ENCODE measurements around the gene C7orf57.
"Not testable (repeated sequence)": the region's sequence is repeated elsewhere in the genome, so short reads cannot be mapped to it uniquely, and the experiment has no call there.

The C7orf57 gene

GRCh38 chr7:48059706-48060105, 24.4 kb downstream of the C7orf57 start:
- TF ChIP-seq, protein P1, sequence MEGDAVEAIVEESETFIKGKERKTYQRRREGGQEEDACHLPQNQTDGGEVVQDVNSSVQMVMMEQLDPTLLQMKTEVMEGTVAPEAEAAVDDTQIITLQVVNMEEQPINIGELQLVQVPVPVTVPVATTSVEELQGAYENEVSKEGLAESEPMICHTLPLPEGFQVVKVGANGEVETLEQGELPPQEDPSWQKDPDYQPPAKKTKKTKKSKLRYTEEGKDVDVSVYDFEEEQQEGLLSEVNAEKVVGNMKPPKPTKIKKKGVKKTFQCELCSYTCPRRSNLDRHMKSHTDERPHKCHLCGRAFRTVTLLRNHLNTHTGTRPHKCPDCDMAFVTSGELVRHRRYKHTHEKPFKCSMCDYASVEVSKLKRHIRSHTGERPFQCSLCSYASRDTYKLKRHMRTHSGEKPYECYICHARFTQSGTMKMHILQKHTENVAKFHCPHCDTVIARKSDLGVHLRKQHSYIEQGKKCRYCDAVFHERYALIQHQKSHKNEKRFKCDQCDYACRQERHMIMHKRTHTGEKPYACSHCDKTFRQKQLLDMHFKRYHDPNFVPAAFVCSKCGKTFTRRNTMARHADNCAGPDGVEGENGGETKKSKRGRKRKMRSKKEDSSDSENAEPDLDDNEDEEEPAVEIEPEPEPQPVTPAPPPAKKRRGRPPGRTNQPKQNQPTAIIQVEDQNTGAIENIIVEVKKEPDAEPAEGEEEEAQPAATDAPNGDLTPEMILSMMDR (IDR thresholded peaks at IDR 0.05; ENCODE audit: borderline replicate concordance, insufficient read depth, low read depth, low read length): no peak

DNA sequence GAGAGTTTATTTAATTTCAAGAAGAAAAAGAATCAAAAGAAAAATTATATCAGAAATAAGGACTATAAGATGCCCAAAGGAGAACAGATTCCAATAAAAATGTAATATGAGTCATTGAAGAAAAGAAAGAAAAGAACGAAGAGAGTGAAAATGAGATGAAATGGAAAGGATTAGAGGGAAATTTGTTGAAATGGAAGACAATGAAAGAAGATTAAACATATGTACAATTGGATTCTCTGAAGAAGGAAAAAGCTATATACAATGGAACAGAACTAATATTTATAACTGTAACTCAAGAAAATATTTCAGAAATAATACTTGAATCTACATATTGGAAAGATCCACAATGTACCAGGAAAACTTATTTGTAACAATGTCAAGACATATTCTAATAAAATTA, 28.6 kb downstream of the C7orf57 start:
- TF ChIP-seq, protein P1 (IDR thresholded peaks at IDR 0.05; ENCODE audit: borderline replicate concordance, insufficient read depth, low read depth, low read length): no peak

More at GRCh38 chr7:48059706-48060105, 24.4 kb downstream of the C7orf57 start:
- H3K4me3 ChIP-seq (ENCODE audit: low read depth, low read length): no peak overlapping the region

DNA sequence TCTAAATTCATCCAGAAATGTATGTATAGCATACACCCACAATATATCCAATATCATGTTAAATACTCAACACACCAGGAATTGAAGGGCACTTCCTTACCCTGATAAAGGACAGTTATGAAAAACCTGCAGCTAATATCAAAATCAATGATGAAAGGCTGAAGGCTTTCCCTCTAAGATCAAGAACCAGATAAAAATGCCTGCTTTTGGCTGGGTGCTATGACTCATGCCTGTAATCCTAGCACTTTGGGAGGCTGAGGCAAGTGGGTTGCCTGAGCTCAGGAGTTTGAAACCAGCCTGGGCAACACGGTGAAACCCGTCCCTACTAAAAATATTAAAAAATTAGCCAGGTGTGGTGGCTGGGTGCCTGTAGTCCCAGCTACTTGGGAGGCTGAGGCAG, 32.1 kb downstream of the C7orf57 start:
- TF ChIP-seq, protein P1 (IDR thresholded peaks at IDR 0.05; ENCODE audit: borderline replicate concordance, insufficient read depth, low read depth, low read length): no peak

More for the DNA sequence above, 28.6 kb downstream of the C7orf57 start:
- H3K4me3 ChIP-seq (ENCODE audit: low read depth, low read length): no peak overlapping the region

DNA sequence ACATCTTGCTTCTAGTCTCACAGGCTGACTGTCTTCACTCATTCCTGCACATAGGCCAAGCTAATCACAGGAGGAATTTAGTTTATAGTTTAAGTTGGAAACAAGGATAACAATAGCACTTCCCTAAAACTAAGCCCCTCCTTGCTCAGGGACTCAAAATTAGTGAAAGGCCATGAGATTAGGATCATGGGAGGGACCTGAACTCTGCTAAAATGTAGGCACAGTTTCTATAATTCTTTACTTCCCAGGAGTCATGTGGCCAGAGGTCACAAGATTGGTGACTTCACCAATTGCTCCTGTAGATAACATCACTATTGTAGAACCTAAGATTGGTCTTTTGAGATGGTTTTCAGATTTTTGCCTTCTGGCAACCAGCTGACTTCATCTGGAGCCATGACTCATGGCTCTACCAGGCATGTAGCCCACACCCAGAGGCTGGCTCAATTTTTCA, 38.9 kb downstream of the C7orf57 start:
- no peak overlapping the region for H3K4me3 ChIP-seq (ENCODE audit: low read depth, low read length)
- TF ChIP-seq, protein P1 (IDR thresholded peaks at IDR 0.05; ENCODE audit: borderline replicate concordance, insufficient read depth, low read depth, low read length): no peak

More for the DNA sequence above, 32.1 kb downstream of the C7orf57 start:
- H3K4me3 ChIP-seq (ENCODE audit: low read depth, low read length): no peak overlapping the region

- H3K4me3 ChIP-seq (ENCODE audit: low read depth, low read length): no peak overlapping the region
- TF ChIP-seq, protein P1 (IDR thresholded peaks at IDR 0.05; ENCODE audit: borderline replicate concordance, insufficient read depth, low read depth, low read length): no peak
Measured at GRCh38 chr7:48077423-48077822, 42.1 kb downstream of the C7orf57 start.

- TF ChIP-seq, protein P1 (IDR thresholded peaks at IDR 0.05; ENCODE audit: borderline replicate concordance, insufficient read depth, low read depth, low read length): no peak
- H3K4me3 ChIP-seq (ENCODE audit: low read depth, low read length): no peak overlapping the region
Measured at GRCh38 chr7:48078470-48078869, 43.1 kb downstream of the C7orf57 start.

DNA sequence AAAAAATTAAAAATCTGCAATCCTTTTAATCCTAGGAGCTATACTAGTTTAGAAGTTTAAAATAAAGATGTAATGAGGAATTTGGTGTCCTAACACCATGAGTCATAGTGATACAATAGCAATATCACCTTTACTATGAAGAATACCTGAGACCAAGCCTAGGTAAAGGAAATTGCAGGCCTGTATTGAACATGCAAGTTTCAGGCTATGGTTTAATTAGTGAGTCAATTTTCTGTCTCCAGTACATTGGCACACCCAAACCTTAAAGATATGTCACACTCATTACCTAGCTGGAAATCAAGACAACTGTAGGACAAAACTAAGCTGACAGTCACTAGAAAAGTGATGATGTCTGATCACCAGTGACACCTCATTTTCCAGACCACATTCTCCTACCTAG, 47.0 kb downstream of the C7orf57 start:
- H3K4me3 ChIP-seq (ENCODE audit: low read depth, low read length): not testable (repeated sequence)
